B cell (primary cell): ENCODE results near the gene DDX39B. TPM values are rescaled to one million over a fixed set of nuclear protein-coding genes. Genes with fewer than 3 reads are reported as not detected.
A peak's percentile ranks its signal among the peaks of the same experiment; 100 is the strongest.

ENCODE experiments used
- ATAC-seq: fragments of 200-7000 bp; cut with Tn5 transposase; one replicate; pipeline ENCODE4 v1.10.0; 2021; ENCODE audit warnings: low read depth, mild to moderate bottlenecking, moderate number of reproducible peaks, moderate library complexity
- CTCF ChIA-PET: fragments of 350-600 bp; sonication (Branson Sonifier 250); formaldehyde crosslinking; loops from one replicate; lab custom pipeline; 2021; ENCODE audit warnings: antibody characterized with exemption, inconsistent platforms; lab: Charles Lee
- POLR2A ChIA-PET: fragments of 350-600 bp; sonication (Branson Sonifier 250); formaldehyde crosslinking; loops from one replicate; lab custom pipeline; 2021; ENCODE audit warnings: antibody characterized with exemption; lab: Charles Lee
- DNase-seq: peaks from one replicate; pipeline ENCODE4 v3.0.0; 2013
- H2AFZ ChIP-seq: 2 replicates; pipeline ENCODE4 v1.6.1; 2012; ENCODE audit warnings: mild to moderate bottlenecking, low read depth, low read length; ENCODE audit not compliant: insufficient read depth, poor library complexity, severe bottlenecking
- H3K27ac ChIP-seq, 2 donors: 1 replicate in 1 of 2; 2 replicates in 1 of 2; pipeline ENCODE4 v1.5.1; 2012 to 2013; ENCODE audit warnings: low read length in 2 of 2, mild to moderate bottlenecking in 2 of 2, moderate library complexity in 1 of 2
- H3K27me3 ChIP-seq, 4 experiments: fragments of 200-600 bp in 1 of 4; sonication (generic) in 1 of 4; replicated peaks in 1 of 4; 1 replicate in 2 of 4; 2 replicates in 2 of 4; pipeline versions ENCODE4 v1.6.1 to v1.7.0; 2013 to 2016; ENCODE audit warnings: low read length in 3 of 4, mild to moderate bottlenecking in 2 of 4, mixed read lengths in 1 of 4, moderate library complexity in 1 of 4; ENCODE audit not compliant: insufficient read depth in 4 of 4, control insufficient read depth in 3 of 4; ENCODE audit errors: control extremely low read depth in 1 of 4
- H3K36me3 ChIP-seq, 2 experiments: replicated peaks in 1 of 2; 1 replicate in 1 of 2; 2 replicates in 1 of 2; pipeline versions ENCODE4 v1.6.1 to v1.7.1; 2013; ENCODE audit warnings: low read length in 1 of 2; ENCODE audit not compliant: insufficient read depth in 2 of 2, control insufficient read depth in 1 of 2; ENCODE audit errors: control extremely low read depth in 1 of 2, extremely low read depth in 1 of 2
- H3K4me1 ChIP-seq, 2 donors: fragments of 200-600 bp in 1 of 2; sonication (generic) in 1 of 2; 1 replicate in 1 of 2; 2 replicates in 1 of 2; pipeline versions ENCODE4 v1.5.1 to v1.6.1; 2013 to 2017; ENCODE audit warnings: low read length in 2 of 2; ENCODE audit not compliant: control insufficient read depth in 2 of 2, insufficient read depth in 2 of 2
- H3K4me2 ChIP-seq: replicated peaks from 2 replicates; pipeline ENCODE3; 2012; ENCODE audit warnings: mild to moderate bottlenecking, low read depth, low read length; ENCODE audit not compliant: poor library complexity, severe bottlenecking
- H3K4me3 ChIP-seq, 5 experiments: fragments of 200-600 bp in 1 of 5; sonication (generic) in 1 of 5; 1 replicate in 3 of 5; 2 replicates in 2 of 5; pipeline versions ENCODE4 v1.5.1 to v1.7.0; 2011 to 2016; ENCODE audit warnings: low read length in 4 of 5, mild to moderate bottlenecking in 4 of 5, low read depth in 2 of 5, control low read depth in 1 of 5, moderate library complexity in 1 of 5; ENCODE audit not compliant: insufficient read depth in 1 of 5; ENCODE audit errors: control extremely low read depth in 1 of 5, extremely low read depth in 1 of 5
- H3K79me2 ChIP-seq: fragments of 200-600 bp; sonication (generic); one replicate; pipeline ENCODE4 v1.6.0; 2016; ENCODE audit warnings: low read length; ENCODE audit not compliant: control insufficient read depth, insufficient read depth
- H3K9ac ChIP-seq: fragments of 200-600 bp; sonication (generic); 2 replicates; pipeline ENCODE4 v1.6.1; 2017; ENCODE audit warnings: mild to moderate bottlenecking, low read length, moderate library complexity
- H3K9me3 ChIP-seq, 3 donors: one replicate each; pipeline versions ENCODE4 v1.6.1 to v1.7.1; 2013; ENCODE audit warnings: low read length in 2 of 3; ENCODE audit not compliant: control insufficient read depth in 2 of 3, insufficient read depth in 1 of 3; ENCODE audit errors: control extremely low read depth in 1 of 3
- H4K20me1 ChIP-seq: 2 replicates; pipeline ENCODE4 v1.6.0; 2012; ENCODE audit warnings: mild to moderate bottlenecking, low read length; ENCODE audit not compliant: insufficient read depth, control insufficient read depth, poor library complexity, severe bottlenecking
- H3K27ac Mint-ChIP-seq: one replicate; pipeline ENCODE4 v1.8.0; 2021; ENCODE audit warnings: mixed read lengths
- H3K27me3 Mint-ChIP-seq: one replicate; pipeline ENCODE4 v1.8.0; 2021; ENCODE audit warnings: mixed read lengths
- H3K4me1 Mint-ChIP-seq: one replicate; pipeline ENCODE4 v1.8.0; 2021; ENCODE audit warnings: mixed read lengths
- H3K4me3 Mint-ChIP-seq: one replicate; pipeline ENCODE4 v1.8.0; 2021; ENCODE audit warnings: mixed read lengths
- H3K9me3 Mint-ChIP-seq: one replicate; pipeline ENCODE4 v1.8.0; 2022; ENCODE audit warnings: mixed read lengths; ENCODE audit not compliant: insufficient read depth
- EZH2 ChIP-seq: IDR thresholded peaks from 2 replicates; pipeline ENCODE4 v1.6.1; 2012; ENCODE audit warnings: borderline replicate concordance, low read depth, mild to moderate bottlenecking, moderate library complexity, low read length; ENCODE audit not compliant: insufficient read depth, poor library complexity, severe bottlenecking
- WGBS: methylation state at CpG from one replicate; pipeline ENCODE4 v1.1.5; 2013; ENCODE audit warnings: missing lambda C conversion rate; ENCODE audit not compliant: insufficient coverage; 5-methylcytosine and 5-hydroxymethylcytosine counted together
- intact Hi-C: fragments of 100-400 bp; cut with micrococcal nuclease; formaldehyde crosslinking; loops from one replicate; pipeline ENCODE4 v1.10.0; 2022
- polyA plus RNA-seq: library from polyadenylated mRNA; depleted of rRNA; stranded (reverse); fragments of >200 nt; gene quantifications from 2 replicates; pipeline ENCODE4 v1.2.3, GENCODE V29; 2012
- total RNA-seq, 2 donors: library from RNA; stranded (reverse); fragments of 120-200 nt in 1 of 2; gene quantifications; 1 replicate in 1 of 2; 2 replicates in 1 of 2; pipeline versions ENCODE4 v1.2.3 to v1.2.4, GENCODE V29; 2013 to 2022
- TF ChIP-seq, protein P1 (sequence below): fragments of 200-600 bp; IDR thresholded peaks from one replicate; pipeline ENCODE4 v1.8.0; 2022; ENCODE audit warnings: antibody characterized with exemption, mild to moderate bottlenecking

DDX39B gene
- total and polyA plus RNA-seq, 2 donors (not counting 1 experiment from before 2014, with no cell fraction given): 576 to 838 TPM

DNA sequence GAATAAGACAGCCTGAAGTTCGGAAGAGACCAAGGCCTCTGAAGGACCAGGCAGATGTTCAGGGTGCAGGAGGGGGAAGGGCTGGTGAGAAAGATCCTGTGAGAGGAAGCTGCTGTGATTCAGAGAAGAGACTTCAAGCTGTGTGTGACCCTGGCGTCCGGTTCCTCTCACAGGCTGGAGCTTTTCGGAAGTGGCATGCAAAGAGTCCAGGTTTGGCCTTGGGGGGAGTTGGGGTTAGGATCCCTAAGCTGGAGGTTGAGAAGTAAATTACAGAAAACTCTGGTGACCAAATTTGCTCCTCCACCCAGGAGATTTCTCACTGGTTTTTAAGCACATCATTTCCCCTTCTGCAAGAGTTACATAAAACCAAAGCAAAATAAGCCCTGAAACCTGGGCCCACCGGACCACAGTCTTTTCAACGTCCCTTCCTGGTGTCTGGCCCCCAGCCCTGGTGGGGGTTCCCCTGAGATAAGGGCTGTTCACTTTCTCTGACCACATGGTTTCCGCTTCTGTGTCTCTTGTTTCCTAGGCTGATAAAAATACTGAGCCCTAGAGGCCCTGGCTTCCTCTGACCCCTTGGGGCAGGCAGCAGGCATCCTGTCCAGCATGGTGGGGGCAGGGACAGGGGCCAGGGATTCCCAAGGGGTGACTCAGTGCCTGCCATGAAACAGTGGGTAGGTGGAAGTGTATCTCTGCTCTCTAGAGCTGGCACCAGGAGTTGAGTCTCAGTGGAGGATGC is 18.3 kb upstream of the DDX39B start:
- Histone ChIP-seq H3K9ac (peak overlapping the region; percentile 54), H3K79me2 (peaks cover 68% of the 10 kb centered on the region), H3K36me3 (peaks cover 0 to 6% of the 10 kb centered on the region in 2 experiments), H4K20me1 (peaks cover 20% of the 10 kb centered on the region), H3K9me3 (no peaks in the 10 kb centered on the region), H3K4me3 (peak overlapping the region; percentile 4 to 61 (median 45)), H3K27ac (peak overlapping the region; percentile 80 to 87), H2AFZ (no peak overlapping the region), H3K4me2 (peak overlapping the region; percentile 92), H3K27me3 (no peaks in the 10 kb centered on the region), H3K4me1 (peaks cover 80 to 81% of the 10 kb centered on the region in 2 donors)
- ATAC-seq (peak; percentile 64), DNase-seq (peak; percentile 83)
- H3K27ac Mint-ChIP-seq: peak overlapping the region; percentile 94
- peaks cover 82% of the 10 kb centered on the region for H3K4me1 Mint-ChIP-seq
- no peaks in the 10 kb centered on the region for H3K9me3 Mint-ChIP-seq
- intact Hi-C loops: loop anchor here (1.0 to 2.0 kb wide), 5 partner anchors 8 to 21 kb away; partner anchors contain the start of genes ATP6V1G2, LTA and NFKBIL1
- H3K27me3 Mint-ChIP-seq: no peaks in the 10 kb centered on the region
- H3K4me3 Mint-ChIP-seq: peak overlapping the region; percentile 92
- 1% methylated on average over 7 of the region's 7 CpGs for WGBS
- no peak for TF ChIP-seq EZH2
- TF ChIP-seq, protein P1, sequence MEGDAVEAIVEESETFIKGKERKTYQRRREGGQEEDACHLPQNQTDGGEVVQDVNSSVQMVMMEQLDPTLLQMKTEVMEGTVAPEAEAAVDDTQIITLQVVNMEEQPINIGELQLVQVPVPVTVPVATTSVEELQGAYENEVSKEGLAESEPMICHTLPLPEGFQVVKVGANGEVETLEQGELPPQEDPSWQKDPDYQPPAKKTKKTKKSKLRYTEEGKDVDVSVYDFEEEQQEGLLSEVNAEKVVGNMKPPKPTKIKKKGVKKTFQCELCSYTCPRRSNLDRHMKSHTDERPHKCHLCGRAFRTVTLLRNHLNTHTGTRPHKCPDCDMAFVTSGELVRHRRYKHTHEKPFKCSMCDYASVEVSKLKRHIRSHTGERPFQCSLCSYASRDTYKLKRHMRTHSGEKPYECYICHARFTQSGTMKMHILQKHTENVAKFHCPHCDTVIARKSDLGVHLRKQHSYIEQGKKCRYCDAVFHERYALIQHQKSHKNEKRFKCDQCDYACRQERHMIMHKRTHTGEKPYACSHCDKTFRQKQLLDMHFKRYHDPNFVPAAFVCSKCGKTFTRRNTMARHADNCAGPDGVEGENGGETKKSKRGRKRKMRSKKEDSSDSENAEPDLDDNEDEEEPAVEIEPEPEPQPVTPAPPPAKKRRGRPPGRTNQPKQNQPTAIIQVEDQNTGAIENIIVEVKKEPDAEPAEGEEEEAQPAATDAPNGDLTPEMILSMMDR: no peak
- ChIA-PET CTCF (interaction anchor here (0.5 to 29.4 kb wide), 6 partner anchors 9 to 303 kb away, joined by 3 to 2241 read pairs (median 13); partner anchors contain the start of genes DDX39B, LST1, LTB and NCR3), POLR2A (interaction anchor here (0.6 to 42.6 kb wide), 5 partner anchors 9 to 62 kb away, joined by 3 to 1450 read pairs (median 4); partner anchors contain the start of genes LST1, LTA, LTB and NCR3)
